Smooth muscle cell (in vitro differentiated cells): ENCODE data around the gene SERBP1. TPM values are rescaled to one million over a fixed set of nuclear protein-coding genes. Genes with fewer than 3 reads are reported as not detected.

Experiments used
- DNase-seq: peaks from one replicate; lab custom pipeline; 2025; ENCODE audit not compliant: unreplicated experiment; lab: John Stamatoyannopoulos, UW
- H2AFZ ChIP-seq: fragments of 200-600 bp; sonication (generic); 2 replicates; pipeline ENCODE4 v1.6.0; 2016; ENCODE audit warnings: antibody characterized with exemption, low read depth, mild to moderate bottlenecking
- H3F3A ChIP-seq: fragments of 200-600 bp; sonication (generic); 2 replicates; pipeline ENCODE4 v1.6.0; 2017; ENCODE audit warnings: antibody characterized with exemption, low read depth
- H3K27ac ChIP-seq: fragments of 200-600 bp; sonication (generic); 2 replicates; pipeline ENCODE4 v1.5.1; 2016; ENCODE audit warnings: low read depth, mild to moderate bottlenecking
- H3K27me3 ChIP-seq: fragments of 200-600 bp; sonication (generic); 2 replicates; pipeline ENCODE4 v1.6.1; 2016; ENCODE audit warnings: low read depth, mild to moderate bottlenecking
- H3K36me3 ChIP-seq: fragments of 200-600 bp; sonication (generic); 2 replicates; pipeline ENCODE4 v1.5.1; 2016; ENCODE audit warnings: low read depth
- H3K4me1 ChIP-seq: fragments of 200-600 bp; sonication (generic); 2 replicates; pipeline ENCODE4 v1.5.1; 2016; ENCODE audit warnings: low read depth
- H3K4me2 ChIP-seq: fragments of 200-600 bp; sonication (generic); 2 replicates; pipeline ENCODE4 v1.6.0; 2016; ENCODE audit warnings: mild to moderate bottlenecking
- H3K4me3 ChIP-seq: fragments of 200-600 bp; sonication (generic); 2 replicates; pipeline ENCODE4 v1.5.1; 2016; ENCODE audit warnings: mild to moderate bottlenecking
- H3K79me2 ChIP-seq: fragments of 200-600 bp; sonication (generic); 2 replicates; pipeline ENCODE4 v1.6.0; 2016; ENCODE audit warnings: low read depth, mild to moderate bottlenecking
- H3K9ac ChIP-seq: fragments of 200-600 bp; sonication (generic); 2 replicates; pipeline ENCODE4 v1.6.0; 2016; ENCODE audit warnings: low read depth
- H3K9me3 ChIP-seq: fragments of 200-600 bp; sonication (generic); replicated peaks from 2 replicates; pipeline ENCODE4 v1.5.1; 2016; ENCODE audit warnings: low read depth
- H4K20me1 ChIP-seq: fragments of 200-600 bp; sonication (generic); 2 replicates; pipeline ENCODE4 v1.6.0; 2016; ENCODE audit warnings: low read depth
- WGBS: methylation state at CpG from one replicate; pipeline ENCODE4 v1.1.7; 2016; ENCODE audit warnings: low lambda C conversion rate; 5-methylcytosine and 5-hydroxymethylcytosine counted together
- polyA plus RNA-seq: library from polyadenylated mRNA; unstranded; fragments of >200 nt; fragmentation: Nextera tagmentation; extraction: Ambion mirVana; gene quantifications from 2 replicates; pipeline ENCODE4 v1.2.1, GENCODE V29; 2016
- total RNA-seq: library from RNA; depleted of rRNA; stranded (reverse); fragments of >200 nt; gene quantifications from 2 replicates; pipeline ENCODE4 v1.2.3, GENCODE V29; 2014
- TF ChIP-seq, protein P1 (sequence below): fragments of 200-600 bp; sonication (generic); IDR thresholded peaks from 2 replicates; pipeline ENCODE4 v1.5.1; 2017; ENCODE audit warnings: borderline replicate concordance, mild to moderate bottlenecking, antibody characterized with exemption; ENCODE audit not compliant: insufficient read depth, poor library complexity, severe bottlenecking

SERBP1 gene
- total and polyA plus RNA-seq, 2 experiments from 2014 or later, result 82.5 to 172 TPM

DNA sequence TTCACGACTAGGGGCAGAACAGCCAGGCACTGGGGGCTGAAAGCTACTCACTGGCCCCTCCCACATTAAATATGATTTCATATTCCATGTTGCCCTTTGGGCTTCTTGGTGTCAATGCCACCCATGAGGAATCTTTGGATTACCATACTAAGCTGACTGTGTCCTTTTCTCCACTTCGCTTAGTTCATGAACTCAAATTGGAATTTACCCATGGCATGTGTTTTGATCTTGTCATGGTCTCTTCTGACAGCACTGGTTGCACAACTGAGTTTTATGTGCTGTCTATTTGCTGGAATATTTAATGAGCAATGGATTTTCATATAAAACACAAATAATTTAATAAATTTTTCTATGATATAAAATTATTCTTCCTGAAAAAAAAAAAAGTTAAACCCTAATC is 59.2 kb downstream of the SERBP1 start:
- Histone ChIP-seq H3F3A (no peaks in the 10 kb centered on the region), H4K20me1 (no peaks in the 10 kb centered on the region), H3K9me3 (no peaks in the 10 kb centered on the region), H3K4me3 (no peak overlapping the region), H3K9ac (no peak overlapping the region), H3K4me1 (peaks cover 8% of the 10 kb centered on the region), H3K36me3 (no peaks in the 10 kb centered on the region), H3K27ac (no peak overlapping the region), H3K79me2 (no peaks in the 10 kb centered on the region), H3K4me2 (no peak overlapping the region), H2AFZ (no peak overlapping the region), H3K27me3 (no peaks in the 10 kb centered on the region)
- no peak for DNase-seq
- 96% methylated on average over 2 of the region's 2 CpGs for WGBS
- TF ChIP-seq, protein P1, sequence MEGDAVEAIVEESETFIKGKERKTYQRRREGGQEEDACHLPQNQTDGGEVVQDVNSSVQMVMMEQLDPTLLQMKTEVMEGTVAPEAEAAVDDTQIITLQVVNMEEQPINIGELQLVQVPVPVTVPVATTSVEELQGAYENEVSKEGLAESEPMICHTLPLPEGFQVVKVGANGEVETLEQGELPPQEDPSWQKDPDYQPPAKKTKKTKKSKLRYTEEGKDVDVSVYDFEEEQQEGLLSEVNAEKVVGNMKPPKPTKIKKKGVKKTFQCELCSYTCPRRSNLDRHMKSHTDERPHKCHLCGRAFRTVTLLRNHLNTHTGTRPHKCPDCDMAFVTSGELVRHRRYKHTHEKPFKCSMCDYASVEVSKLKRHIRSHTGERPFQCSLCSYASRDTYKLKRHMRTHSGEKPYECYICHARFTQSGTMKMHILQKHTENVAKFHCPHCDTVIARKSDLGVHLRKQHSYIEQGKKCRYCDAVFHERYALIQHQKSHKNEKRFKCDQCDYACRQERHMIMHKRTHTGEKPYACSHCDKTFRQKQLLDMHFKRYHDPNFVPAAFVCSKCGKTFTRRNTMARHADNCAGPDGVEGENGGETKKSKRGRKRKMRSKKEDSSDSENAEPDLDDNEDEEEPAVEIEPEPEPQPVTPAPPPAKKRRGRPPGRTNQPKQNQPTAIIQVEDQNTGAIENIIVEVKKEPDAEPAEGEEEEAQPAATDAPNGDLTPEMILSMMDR, result no peak

DNA sequence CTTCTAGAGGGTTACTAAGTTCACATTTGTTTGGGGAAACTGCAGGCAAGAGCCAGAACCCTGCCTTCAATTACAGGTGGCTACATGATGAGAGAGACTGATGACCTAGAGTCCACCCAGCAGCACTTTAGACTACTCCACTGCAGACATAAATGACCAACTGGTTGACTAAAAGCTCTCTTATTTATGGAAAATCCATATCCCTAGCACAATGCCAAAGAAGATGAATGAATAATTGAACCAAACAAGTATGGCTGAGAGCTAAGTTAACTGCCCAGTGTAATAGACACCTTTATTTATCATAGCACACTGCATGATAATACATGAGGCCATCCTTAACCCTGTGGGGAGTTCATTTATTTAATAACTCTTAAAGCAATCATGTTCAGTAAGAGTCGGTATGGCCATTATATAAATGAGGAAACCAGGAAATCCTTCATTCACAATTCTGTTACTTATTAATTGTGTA is 62.1 kb downstream of the SERBP1 start:
- no peaks in the 10 kb centered on the region for H3K27me3 ChIP-seq
- no peak overlapping the region for H3K4me2 ChIP-seq
- no peaks in the 10 kb centered on the region for H3K36me3 ChIP-seq
- TF ChIP-seq, protein P1, result no peak
- 94% methylated on average over 1 of the region's 1 CpG for WGBS
- no peaks in the 10 kb centered on the region for H4K20me1 ChIP-seq
- no peaks in the 10 kb centered on the region for H3K9me3 ChIP-seq
- peaks cover 8% of the 10 kb centered on the region for H3K4me1 ChIP-seq
- H3F3A ChIP-seq, result no peaks in the 10 kb centered on the region
- H3K9ac ChIP-seq, result no peak overlapping the region
- no peaks in the 10 kb centered on the region for H3K79me2 ChIP-seq
- DNase-seq, result no peak
- H3K27ac ChIP-seq, result no peak overlapping the region
- H3K4me3 ChIP-seq, result no peak overlapping the region
- no peak overlapping the region for H2AFZ ChIP-seq

GRCh38 chr1:67367370-67368045 is 62.7 kb downstream of the SERBP1 start:
- no peak overlapping the region for H3K27ac ChIP-seq
- no peaks in the 10 kb centered on the region for H3F3A ChIP-seq
- DNase-seq, result no peak
- no peaks in the 10 kb centered on the region for H3K36me3 ChIP-seq
- peaks cover 8% of the 10 kb centered on the region for H3K4me1 ChIP-seq
- H3K4me3 ChIP-seq, result no peak overlapping the region
- H3K9ac ChIP-seq, result no peak overlapping the region
- H3K79me2 ChIP-seq, result no peaks in the 10 kb centered on the region
- no peak overlapping the region for H2AFZ ChIP-seq
- no peaks in the 10 kb centered on the region for H3K27me3 ChIP-seq
- no peaks in the 10 kb centered on the region for H4K20me1 ChIP-seq
- WGBS, result 64% methylated on average over 8 of the region's 8 CpGs
- H3K9me3 ChIP-seq, result no peaks in the 10 kb centered on the region
- TF ChIP-seq, protein P1, result no peak
- no peak overlapping the region for H3K4me2 ChIP-seq

- no peaks in the 10 kb centered on the region for H3K36me3 ChIP-seq
- no peaks in the 10 kb centered on the region for H3K4me1 ChIP-seq
- H3K9ac ChIP-seq, result no peak overlapping the region
- H3K4me3 ChIP-seq, result no peak overlapping the region
- H3K4me2 ChIP-seq, result no peak overlapping the region
- WGBS, result 97% methylated on average over 5 of the region's 5 CpGs
- H2AFZ ChIP-seq, result no peak overlapping the region
- no peaks in the 10 kb centered on the region for H3K27me3 ChIP-seq
- H3K9me3 ChIP-seq, result no peaks in the 10 kb centered on the region
- H3K27ac ChIP-seq, result no peak overlapping the region
- TF ChIP-seq, protein P1, result no peak
- H3F3A ChIP-seq, result no peaks in the 10 kb centered on the region
- no peak for DNase-seq
- no peaks in the 10 kb centered on the region for H3K79me2 ChIP-seq
- H4K20me1 ChIP-seq, result no peaks in the 10 kb centered on the region
Measured at GRCh38 chr1:67361641-67362040, 68.6 kb downstream of the SERBP1 start.
